ENCODE measurements around the gene PIH1D2. TPM values are rescaled to one million over a fixed set of nuclear protein-coding genes. Genes with fewer than 3 reads are reported as not detected.

Gene PIH1D2
- total RNA-seq, 1 donor from 2014 or later = 0.12 TPM

GRCh38 chr11:112024178-112024772 lies 49.5 kb downstream of the PIH1D2 start:
- DNase-seq (ENCODE audit: low read depth) = no peak
- peak overlapping the region; percentile 71 for H3K4me3 ChIP-seq (ENCODE audit: low read depth, low read length)

GRCh38 chr11:112023104-112023503 lies 50.7 kb downstream of the PIH1D2 start:
- DNase-seq (ENCODE audit: low read depth) = no peak
- no peak overlapping the region for H3K4me3 ChIP-seq (ENCODE audit: low read depth, low read length)
- TF ChIP-seq CTCF (conservative IDR thresholded peaks at IDR 0.05; ENCODE audit: low read depth, low read length) = peak; percentile 4

More at GRCh38 chr11:112024178-112024772, 49.5 kb downstream of the PIH1D2 start:
- TF ChIP-seq CTCF (conservative IDR thresholded peaks at IDR 0.05; ENCODE audit: low read depth, low read length) = no peak

- no peak for TF ChIP-seq CTCF (conservative IDR thresholded peaks at IDR 0.05; ENCODE audit: low read depth, low read length)
- no peak for DNase-seq (ENCODE audit: low read depth)
- no peak overlapping the region for H3K4me3 ChIP-seq (ENCODE audit: low read depth, low read length)
Measured at GRCh38 chr11:112019066-112019465, 54.8 kb downstream of the PIH1D2 start.

Other genes with a start within 250 kb of the PIH1D2 start
- gene ALG9, start 202.4 kb downstream of the PIH1D2 start, total RNA-seq = 19.2 and 29.8 TPM in 2 replicates
- 1.1 and 3.8 TPM in 2 replicates for gene FDXACB1, start 194.9 kb downstream of the PIH1D2 start, total RNA-seq
- gene CFAP68, start 194.5 kb downstream of the PIH1D2 start, total RNA-seq = 20.0 and 29.5 TPM in 2 replicates
- gene CRYAB, start 162.2 kb downstream of the PIH1D2 start, total RNA-seq = 5.9 and 25.8 TPM in 2 replicates
- gene HSPB2, start 161.3 kb downstream of the PIH1D2 start, total RNA-seq = 0.29 TPM in 1 of 2 replicates, not detected in the other
- 4.0 and 5.0 TPM in 2 replicates for gene C11orf52, start 155.1 kb downstream of the PIH1D2 start, total RNA-seq
- 6.8 and 7.7 TPM in 2 replicates for gene DIXDC1, start 136.7 kb downstream of the PIH1D2 start, total RNA-seq
- 41.0 and 64.7 TPM in 2 replicates for gene DLAT, start 48.6 kb downstream of the PIH1D2 start, total RNA-seq
- gene NKAPD1, start 282 bp upstream of the PIH1D2 start, total RNA-seq = 11.9 and 20.3 TPM in 2 replicates
- 38.1 and 70.8 TPM in 2 replicates for gene TIMM8B, start 12.7 kb upstream of the PIH1D2 start, total RNA-seq
- 48.5 and 96.7 TPM in 2 replicates for gene SDHD, start 12.9 kb upstream of the PIH1D2 start, total RNA-seq
- gene IL18, start 90.1 kb upstream of the PIH1D2 start, total RNA-seq = 31.3 and 48.5 TPM in 2 replicates
- gene TEX12, start 93.4 kb upstream of the PIH1D2 start, total RNA-seq = not detected in 2 replicates
- gene BCO2, start 101.5 kb upstream of the PIH1D2 start, total RNA-seq = 0.29 and 0.52 TPM in 2 replicates
- gene PTS, start 152.4 kb upstream of the PIH1D2 start, total RNA-seq = 53.6 and 57.2 TPM in 2 replicates
- not detected in 2 replicates for gene PLET1, start 186.8 kb upstream of the PIH1D2 start, total RNA-seq

Data from epithelial cell of proximal tubule (primary cell).